ENCODE data around the gene CORO7.

The CORO7 gene

DNA sequence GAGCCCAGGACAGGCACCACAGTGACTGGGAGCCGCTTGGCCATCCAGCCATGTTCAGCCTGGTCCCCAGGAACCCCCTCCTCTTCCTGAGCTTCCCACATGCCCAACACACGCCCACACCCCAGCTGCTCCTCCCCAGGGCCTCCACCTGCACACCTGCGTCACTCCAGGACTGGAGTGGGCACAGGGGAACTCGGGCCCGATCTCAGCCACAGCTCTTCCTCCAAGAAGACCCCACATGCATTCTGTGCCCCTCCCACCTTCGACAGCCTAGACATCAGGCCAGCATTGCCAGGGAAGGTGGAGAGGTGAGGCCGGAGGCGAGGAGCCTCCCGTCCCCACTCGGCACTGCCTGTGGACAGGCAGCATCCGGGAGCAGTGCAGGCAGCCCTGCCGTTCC, 50.8 kb downstream of the CORO7 start:
- no peak overlapping the region for H3K27ac ChIP-seq
- TF ChIP-seq CTCF (conservative IDR thresholded peaks at IDR 0.05) = no peak
- TF ChIP-seq ZFX (IDR thresholded peaks at IDR 0.05) = no peak

DNA sequence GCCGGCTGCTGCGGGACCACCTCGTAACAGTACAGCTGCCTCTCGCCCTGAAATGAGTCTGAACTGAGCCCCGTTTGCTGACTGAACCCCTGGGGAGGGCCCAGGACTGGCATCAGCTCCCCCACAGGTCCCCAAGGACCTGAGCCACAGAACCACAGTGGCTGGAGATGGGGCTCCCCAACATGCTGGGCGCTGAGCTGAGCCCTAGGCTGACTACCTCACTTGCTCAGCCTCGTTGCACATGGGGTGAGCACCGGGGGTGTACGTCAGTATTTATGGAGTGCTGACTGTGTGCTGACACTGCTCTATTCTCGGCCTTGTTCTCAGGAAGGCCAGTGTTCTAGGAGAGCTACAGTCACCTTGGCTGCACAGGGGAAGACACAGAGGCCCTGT, 51.4 kb downstream of the CORO7 start:
- TF ChIP-seq CTCF (conservative IDR thresholded peaks at IDR 0.05) (no peak), ZFX (IDR thresholded peaks at IDR 0.05) (no peak)
- no peak overlapping the region for H3K27ac ChIP-seq

GRCh38 chr16:4364196-4365013, 52.0 kb downstream of the CORO7 start:
- H3K27ac ChIP-seq = no peak overlapping the region
- TF ChIP-seq ZFX (IDR thresholded peaks at IDR 0.05) (no peak), CTCF (conservative IDR thresholded peaks at IDR 0.05) (no peak)

DNA sequence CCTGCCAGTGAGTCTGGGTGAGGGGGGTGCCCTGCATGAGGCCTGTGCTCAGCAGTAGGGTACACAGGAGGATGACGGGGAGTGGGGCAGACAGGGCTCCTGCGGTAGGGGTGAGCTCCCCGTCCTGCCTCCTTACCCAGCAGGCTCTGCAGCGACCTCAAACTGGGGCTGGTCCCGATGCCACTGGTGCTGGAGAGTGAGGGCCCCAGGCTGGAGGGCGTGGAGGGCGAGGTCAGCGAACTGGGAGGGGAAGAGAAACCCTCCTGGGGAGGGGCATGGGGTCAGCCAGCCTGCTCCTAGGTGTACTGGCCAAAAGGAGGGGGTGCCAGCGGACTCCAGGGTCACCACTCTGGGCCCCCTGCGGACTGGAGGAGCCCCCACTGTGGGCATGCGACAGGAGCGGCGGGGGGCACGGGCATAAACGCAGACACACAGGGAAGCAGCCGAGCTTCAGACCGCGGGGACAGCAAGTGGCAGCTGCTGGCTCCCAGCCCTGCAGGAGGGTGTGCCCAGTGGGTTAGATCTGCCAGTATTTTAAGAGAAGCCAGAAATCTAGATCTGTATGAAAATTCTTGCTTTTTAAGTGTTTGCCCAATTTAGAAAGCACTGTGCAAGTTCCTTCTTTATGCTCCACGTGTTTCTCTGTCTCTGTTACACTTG, 53.8 kb downstream of the CORO7 start:
- no peak overlapping the region for H3K27ac ChIP-seq
- no peak for TF ChIP-seq CTCF (conservative IDR thresholded peaks at IDR 0.05)
- TF ChIP-seq ZFX (IDR thresholded peaks at IDR 0.05) = no peak

- no peak overlapping the region for H3K27ac ChIP-seq
- TF ChIP-seq CTCF (conservative IDR thresholded peaks at IDR 0.05) = no peak
- TF ChIP-seq ZFX (IDR thresholded peaks at IDR 0.05) = no peak
Observed at GRCh38 chr16:4361944-4362311, 54.5 kb downstream of the CORO7 start.

GRCh38 chr16:4361033-4361943, 55.1 kb downstream of the CORO7 start:
- no peak for TF ChIP-seq ZFX (IDR thresholded peaks at IDR 0.05)
- TF ChIP-seq CTCF (conservative IDR thresholded peaks at IDR 0.05) = no peak
- H3K27ac ChIP-seq = no peak overlapping the region
